Sigmoid colon (tissue), 7 donors: Measurements from ENCODE around the gene DONSON. TPM values are rescaled to one million over a fixed set of nuclear protein-coding genes. Genes with fewer than 3 reads are reported as not detected.

Experiments used
- DNase-seq: peaks from one replicate; pipeline ENCODE4 v3.0.0-alpha.2; 2019
- H3K27ac ChIP-seq, 4 donors: fragments of 200-600 bp; sonication (generic); one replicate each; pipeline ENCODE4 v1.5.1; 2016 to 2019; ENCODE audit warnings: mild to moderate bottlenecking in 1 of 4
- H3K27me3 ChIP-seq, 3 donors: fragments of 200-600 bp; sonication (generic); one replicate each; pipeline ENCODE4 v1.5.1; 2019; ENCODE audit warnings: mild to moderate bottlenecking in 1 of 3
- H3K36me3 ChIP-seq, 4 donors: fragments of 200-600 bp; sonication (generic); one replicate each; pipeline ENCODE4 v1.5.1; 2016 to 2019
- H3K4me1 ChIP-seq, 4 donors: fragments of 200-600 bp; sonication (generic); one replicate each; pipeline ENCODE4 v1.5.1; 2017 to 2019
- H3K4me3 ChIP-seq, 4 donors: fragments of 200-600 bp; sonication (generic); one replicate each; pipeline ENCODE4 v1.5.1; 2017 to 2019; ENCODE audit warnings: mild to moderate bottlenecking in 2 of 4, moderate library complexity in 1 of 4
- H3K9me3 ChIP-seq, 4 donors: fragments of 200-600 bp in 3 of 4; sonication (generic) in 3 of 4; one replicate each; pipeline versions ENCODE4 v1.5.1 to v1.6.1; 2013 to 2019
- EP300 ChIP-seq, 4 donors: sonication (generic); formaldehyde crosslinking; IDR thresholded peaks; one replicate each; pipeline ENCODE4 v1.6.1; 2017; ENCODE audit warnings: antibody characterized with exemption in 4 of 4
- POLR2A ChIP-seq, 2 donors: fragments of 450-650 bp; IDR thresholded peaks; one replicate each; pipeline ENCODE4 v1.6.1; 2016; ENCODE audit warnings: antibody characterized with exemption in 2 of 2, mild to moderate bottlenecking in 2 of 2, moderate library complexity in 2 of 2
- POLR2AphosphoS5 ChIP-seq, 4 donors: sonication (generic); formaldehyde crosslinking; IDR thresholded peaks; one replicate each; pipeline ENCODE4 v1.6.1; 2017; ENCODE audit warnings: antibody characterized with exemption in 4 of 4
- WGBS, 2 donors: extraction: QIAGEN DNeasy Blood & Tissue Kit; methylation state at CpG; one replicate each; pipeline ENCODE4 v1.1.7; 2013; 5-methylcytosine and 5-hydroxymethylcytosine counted together
- intact Hi-C: fragments of 100-400 bp; cut with DNase I; formaldehyde crosslinking; loops from one replicate; pipeline ENCODE4 v1.15.1; 2023
- polyA plus RNA-seq, 3 donors: library from polyadenylated mRNA; stranded (reverse); fragments of 200-250 nt; gene quantifications; one replicate each; pipeline ENCODE4 v1.2.3, GENCODE V29; 2013
- total RNA-seq, 4 donors: library from RNA; depleted of rRNA; stranded (reverse); fragments of >200 nt; gene quantifications; one replicate each; pipeline ENCODE4 v1.1.0, GENCODE V29; 2016
- TF ChIP-seq, protein P1 (sequence below), 4 experiments: fragments of 450-650 bp in 3 of 4; fragments of 200-600 bp in 1 of 4; IDR thresholded peaks; one replicate each; pipeline ENCODE4 v1.5.1; 2016 to 2019; ENCODE audit warnings: antibody characterized with exemption in 4 of 4, mild to moderate bottlenecking in 3 of 4, moderate library complexity in 2 of 4
- donor health status: healthy with polysubstance abuse.
- donor health status: Bipolar disorder and iron deficiency.
- donor health status: healthy.

The DONSON gene
- total and polyA plus RNA-seq, 7 donors, result 4.6 to 13.4 (median 6.4) TPM

DNA sequence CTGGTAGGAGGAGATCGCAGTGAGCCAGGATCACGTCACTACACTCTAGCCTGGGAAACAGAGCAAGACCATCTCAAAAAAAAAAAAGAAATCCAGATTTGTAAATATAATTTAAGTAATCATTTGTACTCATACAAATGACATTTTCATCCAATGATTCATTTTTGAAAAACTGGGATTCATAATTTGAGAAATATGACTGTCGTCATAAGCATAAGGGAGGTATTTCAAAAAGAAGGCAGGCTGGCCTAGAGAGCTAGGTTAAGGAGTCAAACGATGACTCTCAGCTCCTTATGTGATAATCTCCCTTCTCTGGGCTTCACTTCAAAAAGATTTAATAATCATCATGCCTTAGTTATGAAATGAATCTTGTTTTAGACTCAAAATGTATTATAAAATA, 48.9 kb downstream of the DONSON start:
- Histone ChIP-seq H3K36me3 (peaks cover 0 to 44% (median 8%) of the 10 kb centered on the region in 4 donors), H3K27ac (no peak overlapping the region), H3K27me3 (no peaks in the 10 kb centered on the region), H3K9me3 (no peaks in the 10 kb centered on the region), H3K4me3 (no peak overlapping the region), H3K4me1 (peaks cover 0 to 22% (median 20%) of the 10 kb centered on the region in 4 donors)
- intact Hi-C loops, result loop anchor here (2.0 to 10.0 kb wide), 2 partner anchors 59 to 215 kb away; partner anchors contain the start of gene IFNAR1
- TF ChIP-seq POLR2A (IDR thresholded peaks at IDR 0.05) (no peak), POLR2AphosphoS5 (IDR thresholded peaks at IDR 0.05) (no peak), EP300 (IDR thresholded peaks at IDR 0.05) (no peak)
- TF ChIP-seq, protein P1, sequence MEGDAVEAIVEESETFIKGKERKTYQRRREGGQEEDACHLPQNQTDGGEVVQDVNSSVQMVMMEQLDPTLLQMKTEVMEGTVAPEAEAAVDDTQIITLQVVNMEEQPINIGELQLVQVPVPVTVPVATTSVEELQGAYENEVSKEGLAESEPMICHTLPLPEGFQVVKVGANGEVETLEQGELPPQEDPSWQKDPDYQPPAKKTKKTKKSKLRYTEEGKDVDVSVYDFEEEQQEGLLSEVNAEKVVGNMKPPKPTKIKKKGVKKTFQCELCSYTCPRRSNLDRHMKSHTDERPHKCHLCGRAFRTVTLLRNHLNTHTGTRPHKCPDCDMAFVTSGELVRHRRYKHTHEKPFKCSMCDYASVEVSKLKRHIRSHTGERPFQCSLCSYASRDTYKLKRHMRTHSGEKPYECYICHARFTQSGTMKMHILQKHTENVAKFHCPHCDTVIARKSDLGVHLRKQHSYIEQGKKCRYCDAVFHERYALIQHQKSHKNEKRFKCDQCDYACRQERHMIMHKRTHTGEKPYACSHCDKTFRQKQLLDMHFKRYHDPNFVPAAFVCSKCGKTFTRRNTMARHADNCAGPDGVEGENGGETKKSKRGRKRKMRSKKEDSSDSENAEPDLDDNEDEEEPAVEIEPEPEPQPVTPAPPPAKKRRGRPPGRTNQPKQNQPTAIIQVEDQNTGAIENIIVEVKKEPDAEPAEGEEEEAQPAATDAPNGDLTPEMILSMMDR (IDR thresholded peaks at IDR 0.05), result no peak
- DNase-seq, result no peak
- 83 to 85% methylated on average over 4 of the region's 4 CpGs for WGBS, 2 donors

DNA sequence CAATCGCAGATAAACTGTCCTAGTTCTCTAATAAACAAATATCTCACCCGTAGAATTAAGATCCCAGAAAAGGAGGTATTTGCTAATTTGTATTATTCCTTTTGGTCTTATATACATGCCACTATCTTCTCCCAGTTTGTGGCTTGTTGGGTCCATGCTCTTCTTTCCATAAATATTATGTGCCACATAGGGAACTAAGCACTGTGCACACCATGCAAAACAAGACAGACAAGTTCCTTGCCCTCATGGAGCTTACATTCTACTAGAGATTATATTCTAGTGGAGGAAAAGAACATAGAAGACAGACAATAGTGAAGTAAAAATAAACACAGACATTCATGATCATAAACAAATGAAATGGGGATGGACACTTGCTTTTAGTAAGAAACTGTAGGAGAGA, 51.3 kb downstream of the DONSON start:
- H3K4me3 ChIP-seq, result no peak overlapping the region
- H3K9me3 ChIP-seq, result no peaks in the 10 kb centered on the region
- no peak for TF ChIP-seq POLR2A (IDR thresholded peaks at IDR 0.05)
- TF ChIP-seq EP300 (IDR thresholded peaks at IDR 0.05), result no peak
- no peak for TF ChIP-seq POLR2AphosphoS5 (IDR thresholded peaks at IDR 0.05)
- TF ChIP-seq, protein P1 (IDR thresholded peaks at IDR 0.05), result no peak
- WGBS, 2 donors, result 90 to 92% methylated on average over 2 of the region's 2 CpGs
- H3K36me3 ChIP-seq, result peaks cover 6 to 68% (median 22%) of the 10 kb centered on the region in 4 donors
- intact Hi-C loops, result no loop called here
- H3K27ac ChIP-seq, result no peak overlapping the region
- H3K4me1 ChIP-seq, result peaks cover 0 to 14% (median 12%) of the 10 kb centered on the region in 4 donors
- DNase-seq, result no peak
- H3K27me3 ChIP-seq, result no peaks in the 10 kb centered on the region

DNA sequence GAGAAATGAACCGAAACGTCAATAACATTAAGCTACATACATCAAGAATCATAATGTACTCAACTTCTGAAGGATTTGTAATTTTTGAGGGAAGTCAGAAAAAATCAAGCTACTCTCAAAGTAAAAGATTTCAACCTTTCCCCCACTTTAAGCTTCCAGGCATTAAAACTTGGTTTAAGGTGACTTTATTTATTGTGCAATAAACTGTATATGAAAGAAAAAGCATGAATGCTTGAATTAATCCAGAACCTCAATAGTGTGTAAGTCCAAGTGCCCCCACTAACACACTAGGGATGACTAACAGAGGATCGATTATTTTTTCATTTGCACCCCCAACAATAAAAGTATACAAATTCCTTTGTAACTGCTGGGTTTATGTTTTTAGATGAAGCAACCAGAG, 57.5 kb downstream of the DONSON start:
- DNase-seq, result no peak
- TF ChIP-seq, protein P1 (IDR thresholded peaks at IDR 0.05), result no peak
- TF ChIP-seq POLR2AphosphoS5 (IDR thresholded peaks at IDR 0.05) (no peak), EP300 (IDR thresholded peaks at IDR 0.05) (no peak), POLR2A (IDR thresholded peaks at IDR 0.05) (no peak)
- intact Hi-C loops, result no loop called here
- WGBS, 2 donors, result 85 to 91% methylated on average over 3 of the region's 3 CpGs
- Histone ChIP-seq H3K27me3 (no peaks in the 10 kb centered on the region), H3K4me3 (no peak overlapping the region), H3K27ac (no peak overlapping the region), H3K9me3 (no peaks in the 10 kb centered on the region), H3K36me3 (peaks cover 24 to 99% (median 33%) of the 10 kb centered on the region in 4 donors), H3K4me1 (no peaks in the 10 kb centered on the region)

Other genes starting within 250 kb of the DONSON start
- 10 to 100 TPM; 34.9 to 65.8 (median 38.5) TPM for gene IFNGR2, start 185.3 kb downstream of the DONSON start, total RNA-seq
- 100 to 1,000 TPM in 2 of 3 donors, 10 to 100 TPM in 1; 72.1 to 178 (median 135) TPM for gene IFNGR2, start 185.3 kb downstream of the DONSON start, polyA plus RNA-seq
- gene TMEM50B, start 108.7 kb downstream of the DONSON start, total RNA-seq, result 100 to 1,000 TPM in 2 of 4 donors, 10 to 100 TPM in 2; 63.3 to 106 (median 85.1) TPM
- gene TMEM50B, start 108.7 kb downstream of the DONSON start, polyA plus RNA-seq, result 10 to 100 TPM in 1 of 3 donors, 1 to 10 TPM in 2; 9.0 to 41.8 (median 9.6) TPM
- 1 to 10 TPM; 2.0 to 3.0 (median 2.6) TPM for gene DNAJC28, start 97.0 kb downstream of the DONSON start, total RNA-seq
- gene DNAJC28, start 97.0 kb downstream of the DONSON start, polyA plus RNA-seq, result 1 to 10 TPM; 1.6 to 3.7 (median 2.4) TPM
- 10 to 100 TPM; 53.2 to 78.5 (median 66.8) TPM for gene GART, start 46.6 kb downstream of the DONSON start, total RNA-seq
- 10 to 100 TPM; 10.8 to 36.4 (median 21.3) TPM for gene GART, start 46.6 kb downstream of the DONSON start, polyA plus RNA-seq
- 100 to 1,000 TPM; 177 to 244 (median 190) TPM for gene SON, start 45.6 kb downstream of the DONSON start, total RNA-seq
- gene SON, start 45.6 kb downstream of the DONSON start, polyA plus RNA-seq, result 10 to 100 TPM; 24.0 to 95.5 (median 33.0) TPM
- gene CRYZL1, start 53.1 kb upstream of the DONSON start, total RNA-seq, result 10 to 100 TPM; 46.6 to 90.8 (median 62.7) TPM
- 10 to 100 TPM; 17.3 to 41.4 (median 20.5) TPM for gene CRYZL1, start 53.1 kb upstream of the DONSON start, polyA plus RNA-seq
- 10 to 100 TPM; 35.7 to 45.4 (median 42.6) TPM for gene ITSN1, start 53.8 kb upstream of the DONSON start, total RNA-seq
- gene ITSN1, start 53.8 kb upstream of the DONSON start, polyA plus RNA-seq, result 10 to 100 TPM; 10.8 to 15.8 (median 12.9) TPM